Upper lobe of right lung (tissue), 1 donor: ENCODE measurements around the gene CCDC157. TPM values are rescaled to one million over a fixed set of nuclear protein-coding genes. Genes with fewer than 3 reads are reported as not detected.

Source experiments
- ATAC-seq: fragments of 200-7000 bp; cut with Tn5 transposase; one replicate; pipeline ENCODE4 v1.9.1; 2020; ENCODE audit warnings: mild to moderate bottlenecking, moderate library complexity
- DNase-seq: peaks from one replicate; pipeline ENCODE4 v3.0.0-alpha.2; 2020
- H3K27ac ChIP-seq: fragments of 200-600 bp; one replicate; pipeline ENCODE4 v1.8.0; 2022
- H3K27me3 ChIP-seq: fragments of 200-600 bp; one replicate; pipeline ENCODE4 v1.8.0; 2022; ENCODE audit warnings: mild to moderate bottlenecking
- H3K36me3 ChIP-seq: fragments of 200-600 bp; one replicate; pipeline ENCODE4 v1.8.0; 2022
- H3K4me1 ChIP-seq: fragments of 200-600 bp; one replicate; pipeline ENCODE4 v1.8.0; 2022
- H3K4me3 ChIP-seq: fragments of 200-600 bp; one replicate; pipeline ENCODE4 v1.8.0; 2022; ENCODE audit warnings: mild to moderate bottlenecking
- H3K9me3 ChIP-seq: fragments of 200-600 bp; one replicate; pipeline ENCODE4 v1.8.0; 2022
- intact Hi-C: fragments of 100-400 bp; cut with DNase I; formaldehyde crosslinking; loops from one replicate; pipeline ENCODE4 v1.11.0; 2022
- total RNA-seq: library from RNA; stranded (reverse); fragmentation: NEBNext Ultra II Directional; extraction: Animal tissue kit (Norgen Biotek cat#: 25700); gene quantifications from one replicate; pipeline ENCODE4 v1.2.1, GENCODE V29; 2021
- TF ChIP-seq, protein P1 (sequence below): fragments of 200-600 bp; IDR thresholded peaks from one replicate; pipeline ENCODE4 v1.8.0; 2022; ENCODE audit warnings: antibody characterized with exemption
- donor health status: DM: no; HTN: yes; CAD: no; lungs with severe emphysema.

The CCDC157 gene
- total RNA-seq, 1 donor from 2014 or later = 2.7 TPM

DNA sequence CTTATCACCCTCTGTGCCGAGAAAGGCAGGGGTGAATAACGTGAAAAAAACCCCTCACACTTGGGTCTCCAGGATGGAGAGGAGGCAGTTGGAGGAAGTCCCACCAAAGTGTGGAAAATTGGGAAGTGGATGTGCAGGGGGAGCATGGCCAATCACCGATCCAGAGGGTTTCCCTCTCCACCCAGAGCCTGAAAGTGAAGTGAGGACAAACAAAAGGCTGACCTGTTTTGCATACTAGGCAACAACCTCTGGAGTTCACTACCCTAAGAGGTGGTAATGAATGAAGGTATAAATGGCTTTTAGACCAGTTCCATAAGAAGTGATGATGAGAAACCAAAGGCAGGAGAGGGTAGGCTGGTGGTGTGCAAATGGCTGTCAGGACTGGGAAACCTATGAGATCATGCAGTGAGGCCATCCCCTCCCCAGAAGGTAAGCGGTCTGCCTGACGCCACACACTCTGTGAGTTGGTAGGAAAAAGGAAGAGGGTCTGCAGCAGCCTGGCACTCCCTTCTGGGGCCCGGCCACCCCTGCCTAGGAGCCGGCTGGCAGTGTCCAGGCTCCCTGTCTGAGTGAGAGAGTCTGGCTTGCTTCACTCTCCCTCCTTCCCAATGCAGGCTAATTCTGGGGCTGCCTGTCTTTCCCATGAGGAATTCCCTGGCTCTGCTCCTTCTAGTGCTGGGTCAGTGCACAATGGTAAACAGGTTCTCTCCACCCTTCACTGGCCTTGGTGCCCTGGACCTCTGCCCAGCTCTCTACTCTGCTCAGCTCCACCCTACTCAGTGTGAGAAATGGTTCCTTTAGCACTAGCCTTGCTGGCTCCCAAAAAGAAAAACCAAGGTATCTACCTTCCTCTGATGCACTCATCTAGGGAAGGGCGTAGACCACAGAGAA lies 45.7 kb upstream of the CCDC157 start:
- intact Hi-C loops = no loop called here
- Histone ChIP-seq H3K4me1 (peaks cover 88% of the 10 kb centered on the region), H3K4me3 (no peak overlapping the region), H3K36me3 (no peaks in the 10 kb centered on the region), H3K27me3 (no peaks in the 10 kb centered on the region), H3K27ac (peak overlapping the region; percentile 89), H3K9me3 (no peaks in the 10 kb centered on the region)
- TF ChIP-seq, protein P1, sequence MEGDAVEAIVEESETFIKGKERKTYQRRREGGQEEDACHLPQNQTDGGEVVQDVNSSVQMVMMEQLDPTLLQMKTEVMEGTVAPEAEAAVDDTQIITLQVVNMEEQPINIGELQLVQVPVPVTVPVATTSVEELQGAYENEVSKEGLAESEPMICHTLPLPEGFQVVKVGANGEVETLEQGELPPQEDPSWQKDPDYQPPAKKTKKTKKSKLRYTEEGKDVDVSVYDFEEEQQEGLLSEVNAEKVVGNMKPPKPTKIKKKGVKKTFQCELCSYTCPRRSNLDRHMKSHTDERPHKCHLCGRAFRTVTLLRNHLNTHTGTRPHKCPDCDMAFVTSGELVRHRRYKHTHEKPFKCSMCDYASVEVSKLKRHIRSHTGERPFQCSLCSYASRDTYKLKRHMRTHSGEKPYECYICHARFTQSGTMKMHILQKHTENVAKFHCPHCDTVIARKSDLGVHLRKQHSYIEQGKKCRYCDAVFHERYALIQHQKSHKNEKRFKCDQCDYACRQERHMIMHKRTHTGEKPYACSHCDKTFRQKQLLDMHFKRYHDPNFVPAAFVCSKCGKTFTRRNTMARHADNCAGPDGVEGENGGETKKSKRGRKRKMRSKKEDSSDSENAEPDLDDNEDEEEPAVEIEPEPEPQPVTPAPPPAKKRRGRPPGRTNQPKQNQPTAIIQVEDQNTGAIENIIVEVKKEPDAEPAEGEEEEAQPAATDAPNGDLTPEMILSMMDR = no peak
- ATAC-seq (peak; percentile 83), DNase-seq (peak; percentile 83)

- Histone ChIP-seq H3K4me1 (peaks cover 88% of the 10 kb centered on the region), H3K4me3 (no peak overlapping the region), H3K9me3 (no peaks in the 10 kb centered on the region), H3K27ac (peak overlapping the region; percentile 89), H3K36me3 (no peaks in the 10 kb centered on the region), H3K27me3 (no peaks in the 10 kb centered on the region)
- ATAC-seq (no peak), DNase-seq (no peak)
- intact Hi-C loops = no loop called here
- TF ChIP-seq, protein P1 = no peak
These were observed 44.8 kb upstream of the CCDC157 start for GRCh38 chr22:30312053-30312452.

GRCh38 chr22:30313527-30314363 lies 43.1 kb upstream of the CCDC157 start:
- H3K27ac ChIP-seq = peak overlapping the region; percentile 20
- intact Hi-C loops = no loop called here
- no peak for ATAC-seq
- no peak overlapping the region for H3K4me3 ChIP-seq
- TF ChIP-seq, protein P1 = no peak
- no peaks in the 10 kb centered on the region for H3K9me3 ChIP-seq
- DNase-seq = no peak
- H3K27me3 ChIP-seq = no peaks in the 10 kb centered on the region
- H3K4me1 ChIP-seq = peaks cover 89% of the 10 kb centered on the region
- no peaks in the 10 kb centered on the region for H3K36me3 ChIP-seq

DNA sequence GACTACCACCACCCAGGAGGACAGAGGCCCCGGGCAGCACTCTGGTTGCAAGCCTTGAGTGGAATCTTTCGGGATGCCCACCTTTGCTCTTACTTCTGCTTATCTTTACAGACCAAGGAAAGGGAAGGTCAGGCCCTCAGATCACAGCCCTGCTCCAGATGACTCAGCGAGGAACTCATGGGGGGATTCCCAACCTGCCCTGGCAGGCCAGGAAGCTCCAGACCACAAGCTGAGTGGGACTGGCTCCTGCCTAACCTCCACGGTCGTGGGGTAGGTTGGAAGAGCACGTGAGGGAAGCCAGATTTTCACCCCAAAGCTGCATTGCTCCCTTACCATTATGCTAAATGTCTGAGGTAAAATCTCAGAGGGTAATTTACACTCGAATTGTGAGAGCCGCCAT lies 41.9 kb upstream of the CCDC157 start:
- Histone ChIP-seq H3K27me3 (no peaks in the 10 kb centered on the region), H3K36me3 (peaks cover under 1% of the 10 kb centered on the region), H3K4me3 (no peak overlapping the region), H3K4me1 (peaks cover 89% of the 10 kb centered on the region), H3K9me3 (no peaks in the 10 kb centered on the region), H3K27ac (peak overlapping the region; percentile 26)
- no peak for ATAC-seq
- no peak for DNase-seq
- intact Hi-C loops = no loop called here
- TF ChIP-seq, protein P1 = no peak

DNA sequence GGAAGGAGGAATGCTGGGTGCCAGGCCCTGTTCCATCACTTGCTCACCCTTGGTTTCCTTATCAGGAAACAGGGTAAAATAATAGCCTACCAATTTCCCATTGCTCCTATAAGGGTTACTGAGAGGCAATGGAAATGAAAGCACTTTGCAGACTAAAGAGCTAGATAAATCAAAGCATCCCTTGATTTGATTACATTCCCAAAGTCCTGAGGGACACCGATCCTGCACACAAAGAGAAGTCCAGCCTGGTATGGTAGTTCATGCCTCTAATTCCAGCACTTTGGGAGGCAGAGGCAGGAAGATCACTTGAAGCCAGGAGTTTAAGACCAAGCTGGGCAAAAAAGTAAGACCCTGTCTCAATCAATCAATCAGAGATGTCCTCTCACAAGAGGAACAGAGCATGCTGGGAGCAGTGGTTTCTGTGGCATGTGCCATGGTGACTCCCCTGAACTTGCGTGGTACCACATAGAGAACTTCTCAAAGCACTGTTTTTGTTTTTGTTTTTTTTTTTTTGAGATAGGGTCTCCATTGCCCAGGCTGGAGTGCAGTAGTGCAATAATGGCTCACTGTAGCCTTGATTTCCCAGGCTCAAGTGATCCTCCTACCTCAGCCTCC lies 40.7 kb upstream of the CCDC157 start:
- H3K27ac ChIP-seq = peak overlapping the region; percentile 42
- ATAC-seq (no peak), DNase-seq (no peak)
- peaks cover 89% of the 10 kb centered on the region for H3K4me1 ChIP-seq
- H3K27me3 ChIP-seq = no peaks in the 10 kb centered on the region
- TF ChIP-seq, protein P1 = no peak
- peaks cover 12% of the 10 kb centered on the region for H3K36me3 ChIP-seq
- no peaks in the 10 kb centered on the region for H3K9me3 ChIP-seq
- intact Hi-C loops = no loop called here
- H3K4me3 ChIP-seq = no peak overlapping the region
